ENCODE measurements around the gene EYA2. TPM values are rescaled to one million over a fixed set of nuclear protein-coding genes. Genes with fewer than 3 reads are reported as not detected.

Gene EYA2
- polyA plus RNA-seq, 3 donors = 0.04 to 0.16 TPM; not detected in 1

DNA sequence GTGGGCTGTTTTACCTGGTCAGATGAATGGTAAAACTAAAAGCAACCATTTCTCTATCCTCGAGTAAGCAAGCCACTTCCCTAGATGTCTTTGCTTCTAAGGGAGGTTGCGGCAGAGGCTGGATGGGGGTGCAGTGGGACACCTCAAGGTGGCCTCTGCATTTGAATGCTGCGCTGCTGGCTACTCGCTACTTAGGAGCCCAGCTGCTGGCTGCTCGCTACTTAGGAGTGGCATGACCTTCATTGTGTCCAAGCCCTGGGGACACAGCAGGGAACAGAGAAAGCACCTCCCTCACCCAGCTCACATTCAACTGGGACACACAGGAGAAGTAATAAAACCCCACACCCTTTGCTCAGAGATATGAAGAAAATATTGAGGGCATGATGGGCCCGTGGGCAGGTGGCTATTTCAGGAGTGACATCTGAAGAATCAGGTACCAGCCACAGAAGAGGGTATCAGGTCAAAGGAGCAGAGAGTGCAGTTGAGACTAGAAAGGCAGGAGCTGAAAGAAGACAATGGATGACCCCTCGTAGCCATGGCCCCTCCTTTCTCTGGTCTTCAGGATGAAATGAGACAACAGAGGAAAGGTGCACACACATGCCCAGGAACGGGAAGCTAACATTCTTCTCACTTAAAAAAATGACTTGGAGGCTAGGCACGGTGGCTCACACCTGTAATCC, 312.5 kb downstream of the EYA2 start:
- H3K4me1 ChIP-seq (ENCODE audit: control insufficient read depth in 1 of 2, insufficient read depth in 2 of 2, low read length in 2 of 2) = no peaks in the 10 kb centered on the region
- no peak overlapping the region for H3K27ac ChIP-seq (ENCODE audit: low read depth in 1 of 2, low read length in 2 of 2)
- TF ChIP-seq, protein P1, sequence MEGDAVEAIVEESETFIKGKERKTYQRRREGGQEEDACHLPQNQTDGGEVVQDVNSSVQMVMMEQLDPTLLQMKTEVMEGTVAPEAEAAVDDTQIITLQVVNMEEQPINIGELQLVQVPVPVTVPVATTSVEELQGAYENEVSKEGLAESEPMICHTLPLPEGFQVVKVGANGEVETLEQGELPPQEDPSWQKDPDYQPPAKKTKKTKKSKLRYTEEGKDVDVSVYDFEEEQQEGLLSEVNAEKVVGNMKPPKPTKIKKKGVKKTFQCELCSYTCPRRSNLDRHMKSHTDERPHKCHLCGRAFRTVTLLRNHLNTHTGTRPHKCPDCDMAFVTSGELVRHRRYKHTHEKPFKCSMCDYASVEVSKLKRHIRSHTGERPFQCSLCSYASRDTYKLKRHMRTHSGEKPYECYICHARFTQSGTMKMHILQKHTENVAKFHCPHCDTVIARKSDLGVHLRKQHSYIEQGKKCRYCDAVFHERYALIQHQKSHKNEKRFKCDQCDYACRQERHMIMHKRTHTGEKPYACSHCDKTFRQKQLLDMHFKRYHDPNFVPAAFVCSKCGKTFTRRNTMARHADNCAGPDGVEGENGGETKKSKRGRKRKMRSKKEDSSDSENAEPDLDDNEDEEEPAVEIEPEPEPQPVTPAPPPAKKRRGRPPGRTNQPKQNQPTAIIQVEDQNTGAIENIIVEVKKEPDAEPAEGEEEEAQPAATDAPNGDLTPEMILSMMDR (IDR thresholded peaks at IDR 0.05) = no peak
- no peak for DNase-seq
- Mint-ChIP-seq H3K4me1 (peaks cover 5% of the 10 kb centered on the region), H3K9me3 (peaks cover 2 to 14% (median 4%) of the 10 kb centered on the region in 7 donors), H3K36me3 (peaks cover 23% of the 10 kb centered on the region in 2 donors), H3K27ac (peak overlapping the region in 3 of 7 donors; percentile 24 to 61 (median 46)), H3K27me3 (ENCODE audit: low read depth in 3 of 3) (peaks cover 0 to 9% (median 2%) of the 10 kb centered on the region in 3 donors), H3K4me3 (no peak overlapping the region)
- no peaks in the 10 kb centered on the region for H3K27me3 ChIP-seq (ENCODE audit: control insufficient read depth in 2 of 2, insufficient read depth in 2 of 2, low read length in 2 of 2)
- H4K20me1 ChIP-seq (ENCODE audit: insufficient read depth, low read length) = no peaks in the 10 kb centered on the region
- WGBS (ENCODE audit: insufficient coverage) = 94% methylated on average over 5 of the region's 9 CpGs
- H3K9ac ChIP-seq (ENCODE audit: insufficient read depth, low read length, poor library complexity, severe bottlenecking) = no peak overlapping the region
- H3K4me2 ChIP-seq (replicated peaks; ENCODE audit: extremely low read depth, low read length, poor library complexity, severe bottlenecking) = no peak overlapping the region
- no peak overlapping the region for H2AFZ ChIP-seq (ENCODE audit: insufficient read depth, low read depth, low read length, poor library complexity, severe bottlenecking)
- intact Hi-C loops (cut with micrococcal nuclease) = no loop called here
- H3K79me2 ChIP-seq (ENCODE audit: insufficient read depth, low read length) = no peaks in the 10 kb centered on the region
- H3K4me3 ChIP-seq (replicated peaks in 1 of 3; ENCODE audit: low read depth in 2 of 3, low read length in 3 of 3) = no peak overlapping the region
- no peaks in the 10 kb centered on the region for H3K9me3 ChIP-seq (replicated peaks in 1 of 2; ENCODE audit: control insufficient read depth in 1 of 2, insufficient read depth in 1 of 2, low read length in 2 of 2)
- H3K36me3 ChIP-seq (replicated peaks in 1 of 2; ENCODE audit: control insufficient read depth in 1 of 2, insufficient read depth in 2 of 2, low read length in 2 of 2) = peaks cover 31 to 41% of the 10 kb centered on the region in 2 donors

DNA sequence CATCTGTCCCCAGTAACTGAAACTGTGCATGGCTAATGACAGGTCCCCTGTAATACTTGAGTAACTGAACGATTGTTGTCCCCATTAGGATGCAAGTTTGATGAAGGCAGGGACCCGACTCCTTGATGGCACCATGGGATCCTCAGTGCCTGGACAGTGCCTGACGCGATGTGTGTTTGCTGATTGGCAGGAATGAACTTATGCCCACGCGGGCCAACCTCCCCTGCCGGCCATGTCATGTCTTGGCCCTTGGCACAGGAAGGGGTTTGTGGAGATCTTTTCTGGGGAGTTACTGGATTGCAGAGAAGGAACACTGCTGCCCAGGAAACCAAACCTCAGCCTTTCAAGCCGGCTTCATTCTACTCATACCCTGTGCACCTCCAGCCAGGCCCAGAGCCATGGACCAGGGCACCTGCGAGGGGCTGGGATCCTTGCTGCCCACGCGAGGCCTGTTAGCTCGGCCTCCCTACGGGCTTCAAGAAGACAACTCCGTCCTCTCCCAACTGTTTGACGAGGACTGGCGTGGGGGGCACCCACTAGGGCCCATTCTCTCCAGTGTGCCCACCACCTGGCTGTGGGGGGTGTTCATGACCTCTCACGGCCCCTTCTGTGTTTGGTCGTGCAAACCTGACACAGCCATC, 314.0 kb downstream of the EYA2 start:
- no peak for DNase-seq
- Mint-ChIP-seq H3K4me1 (peaks cover 5% of the 10 kb centered on the region), H3K27ac (peak overlapping the region in 2 of 7 donors; percentile 48 to 72)

More for the DNA sequence above, 314.0 kb downstream of the EYA2 start:
- peaks cover 0 to 5% (median 0%) of the 10 kb centered on the region in 3 donors for H3K27me3 Mint-ChIP-seq (ENCODE audit: low read depth in 3 of 3)
- Histone ChIP-seq H3K9ac (ENCODE audit: insufficient read depth, low read length, poor library complexity, severe bottlenecking) (no peak overlapping the region), H3K79me2 (ENCODE audit: insufficient read depth, low read length) (no peaks in the 10 kb centered on the region), H3K4me2 (replicated peaks; ENCODE audit: extremely low read depth, low read length, poor library complexity, severe bottlenecking) (no peak overlapping the region), H3K9me3 (replicated peaks in 1 of 2; ENCODE audit: control insufficient read depth in 1 of 2, insufficient read depth in 1 of 2, low read length in 2 of 2) (no peaks in the 10 kb centered on the region), H4K20me1 (ENCODE audit: insufficient read depth, low read length) (peaks cover 4% of the 10 kb centered on the region), H3K36me3 (replicated peaks in 1 of 2; ENCODE audit: control insufficient read depth in 1 of 2, insufficient read depth in 2 of 2, low read length in 2 of 2) (peaks cover 46 to 57% of the 10 kb centered on the region in 2 donors), H3K27me3 (ENCODE audit: control insufficient read depth in 2 of 2, insufficient read depth in 2 of 2, low read length in 2 of 2) (no peaks in the 10 kb centered on the region), H3K27ac (ENCODE audit: low read depth in 1 of 2, low read length in 2 of 2) (peak overlapping the region in 1 of 2 donors; percentile 5), H3K4me3 (replicated peaks in 1 of 3; ENCODE audit: low read depth in 2 of 3, low read length in 3 of 3) (no peak overlapping the region), H3K4me1 (ENCODE audit: control insufficient read depth in 1 of 2, insufficient read depth in 2 of 2, low read length in 2 of 2) (no peaks in the 10 kb centered on the region), H2AFZ (ENCODE audit: insufficient read depth, low read depth, low read length, poor library complexity, severe bottlenecking) (no peak overlapping the region)
- H3K36me3 Mint-ChIP-seq = peaks cover 22 to 23% of the 10 kb centered on the region in 2 donors
- H3K9me3 Mint-ChIP-seq = peaks cover 0 to 8% (median under 1%) of the 10 kb centered on the region in 7 donors
- TF ChIP-seq, protein P1 (IDR thresholded peaks at IDR 0.05) = no peak
- 96% methylated on average over 8 of the region's 18 CpGs for WGBS (ENCODE audit: insufficient coverage)
- intact Hi-C loops (cut with micrococcal nuclease) = no loop called here
- no peak overlapping the region for H3K4me3 Mint-ChIP-seq

All from CD14-positive monocyte (primary cell).